ENCODE measurements around the gene MGRN1.
A peak's percentile ranks its signal among the peaks of the same experiment; 100 is the strongest.

- TF ChIP-seq, protein P1, sequence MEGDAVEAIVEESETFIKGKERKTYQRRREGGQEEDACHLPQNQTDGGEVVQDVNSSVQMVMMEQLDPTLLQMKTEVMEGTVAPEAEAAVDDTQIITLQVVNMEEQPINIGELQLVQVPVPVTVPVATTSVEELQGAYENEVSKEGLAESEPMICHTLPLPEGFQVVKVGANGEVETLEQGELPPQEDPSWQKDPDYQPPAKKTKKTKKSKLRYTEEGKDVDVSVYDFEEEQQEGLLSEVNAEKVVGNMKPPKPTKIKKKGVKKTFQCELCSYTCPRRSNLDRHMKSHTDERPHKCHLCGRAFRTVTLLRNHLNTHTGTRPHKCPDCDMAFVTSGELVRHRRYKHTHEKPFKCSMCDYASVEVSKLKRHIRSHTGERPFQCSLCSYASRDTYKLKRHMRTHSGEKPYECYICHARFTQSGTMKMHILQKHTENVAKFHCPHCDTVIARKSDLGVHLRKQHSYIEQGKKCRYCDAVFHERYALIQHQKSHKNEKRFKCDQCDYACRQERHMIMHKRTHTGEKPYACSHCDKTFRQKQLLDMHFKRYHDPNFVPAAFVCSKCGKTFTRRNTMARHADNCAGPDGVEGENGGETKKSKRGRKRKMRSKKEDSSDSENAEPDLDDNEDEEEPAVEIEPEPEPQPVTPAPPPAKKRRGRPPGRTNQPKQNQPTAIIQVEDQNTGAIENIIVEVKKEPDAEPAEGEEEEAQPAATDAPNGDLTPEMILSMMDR (IDR thresholded peaks at IDR 0.05): no peak
- TF ChIP-seq EP300 (IDR thresholded peaks at IDR 0.05) (no peak), POLR2A (IDR thresholded peaks at IDR 0.05) (peak; percentile 22)
Observed at GRCh38 chr16:4734063-4734729, 109.6 kb downstream of the MGRN1 start, which contains the start of the genes ANKS3 and DNAAF8.

Data from ovary (tissue), 3 donors.